ENCODE data around the gene CCDC15. TPM values are rescaled to one million over a fixed set of nuclear protein-coding genes. Genes with fewer than 3 reads are reported as not detected.

The CCDC15 gene
- total and polyA plus RNA-seq, 2 of the 4 experiments (the other 2 are of a cell fraction), result 1.1 to 2.0 TPM

DNA sequence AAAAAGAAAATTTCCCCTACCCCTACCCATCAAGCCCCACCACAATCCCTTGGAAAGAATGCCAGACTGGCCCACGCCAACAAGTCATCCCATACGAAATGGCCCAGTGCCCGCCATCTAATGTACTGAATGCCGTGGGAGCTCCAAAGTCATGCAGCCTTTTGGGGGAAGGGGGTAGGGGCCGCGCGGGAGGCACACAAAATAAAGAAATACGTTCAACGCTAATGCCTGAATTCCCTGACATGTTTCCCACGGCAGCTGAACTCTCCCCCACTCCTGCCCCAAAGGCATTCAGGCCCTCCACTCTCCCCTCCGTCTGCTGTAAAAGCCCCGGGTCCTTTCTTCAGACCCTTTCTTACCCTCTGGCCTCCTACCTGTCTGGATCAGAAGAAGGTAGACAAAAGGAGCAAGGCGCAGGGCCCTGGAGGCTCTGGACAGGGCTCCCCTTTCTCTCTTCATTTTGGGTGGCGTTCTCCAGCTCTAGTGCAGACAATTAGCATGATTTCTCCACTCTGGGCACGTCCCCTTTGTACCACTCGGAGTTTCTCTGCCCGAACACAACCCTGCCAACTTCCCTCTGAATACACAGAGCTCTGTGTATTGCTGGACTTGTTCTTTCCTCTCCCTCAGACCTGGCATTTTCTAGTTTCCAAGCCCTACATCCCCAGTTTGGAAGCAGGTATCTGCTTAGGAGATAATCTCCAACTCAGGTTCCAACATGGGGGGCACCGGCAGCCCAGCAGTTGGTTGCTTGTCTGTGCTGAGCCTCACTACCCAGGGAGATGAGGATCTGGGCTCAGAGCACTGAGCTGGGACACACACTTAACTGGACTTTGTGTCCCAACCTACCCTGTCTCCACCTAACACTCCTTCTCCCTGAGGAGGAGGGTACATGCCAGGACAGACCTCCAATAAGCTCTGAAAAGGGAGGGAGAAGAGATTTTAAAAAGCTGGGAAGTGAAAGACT is 18.2 kb upstream of the CCDC15 start, which contains the start of gene HEPACAM:
Gene HEPACAM (minus strand): TSS at position 500 of the 967 bp plus-strand sequence. CDS start 41 bp downstream, at position 459.
- intact Hi-C loops (cut with micrococcal nuclease) (no loop called here), dilution Hi-C loops (cut with HindIII; ENCODE audit: low sequenced_read_pairs, unreplicated experiment) (no loop called here), in situ Hi-C loops (cut with MboI; ENCODE audit: low sequenced_read_pairs) (no loop called here)
- H3K14ac ChIP-seq (replicated peaks; ENCODE audit: low read depth, low read length), result peak within 1 kb of the TSS; percentile 18; the same call in 1 of the 2 replicates
- peak within 1 kb of the TSS; percentile 92 for H3K4ac ChIP-seq (ENCODE audit: low read depth, low read length)
- CTCF ChIA-PET, result interaction anchor here (0.6 to 1.2 kb wide), 3 partner anchors 8 to 386 kb away, joined by 4 to 5 read pairs (median 5); no protein-coding TSS in a partner anchor
- H3K56ac ChIP-seq (ENCODE audit: extremely low read depth, insufficient read depth, low read length), result no peak within 1 kb of the TSS
- no peak within 1 kb of the TSS for H2AK9ac ChIP-seq (replicated peaks; ENCODE audit: low read depth, low read length, poor library complexity)
- H3K9ac ChIP-seq (ENCODE audit: low read depth, low read length), result no peak within 1 kb of the TSS
- ATAC-seq (ENCODE audit: low read depth) (no peak), DNase-seq (no peak)
- H3K4me2 ChIP-seq (ENCODE audit: low read depth, low read length), result peak within 1 kb of the TSS; percentile 84
- 89% methylated on average over 6 of the region's 18 CpGs; no CpG with 5 or more reads in 1 of the 2 experiments for WGBS, 2 experiments (ENCODE audit: extremely low coverage in 2 of 2, insufficient read length in 1 of 2)
- peak within 1 kb of the TSS; percentile 90 for H3K18ac ChIP-seq (ENCODE audit: low read depth, low read length)
- H3K79me1 ChIP-seq (ENCODE audit: low read depth in 1 of 2, low read length in 2 of 2), result no peaks in the 10 kb centered on the region
- H3K36me3 ChIP-seq (ENCODE audit: control insufficient read depth, insufficient read depth, low read length), result no peaks in the 10 kb centered on the region
- H4K20me1 ChIP-seq (ENCODE audit: insufficient read depth, low read length), result no peaks in the 10 kb centered on the region
- H2BK20ac ChIP-seq (ENCODE audit: low read depth, low read length), result peak within 1 kb of the TSS; percentile 94
- H3K9me3 ChIP-seq (ENCODE audit: control insufficient read depth, insufficient read depth, low read length), result no peaks in the 10 kb centered on the region
- peak within 1 kb of the TSS; percentile 81 for H3K27ac ChIP-seq (ENCODE audit: insufficient read depth, low read length)
- peak within 1 kb of the TSS; percentile 71 for H4K5ac ChIP-seq (ENCODE audit: low read depth, low read length)
- peak within 1 kb of the TSS; percentile 90 for H4K91ac ChIP-seq (ENCODE audit: insufficient read depth, low read depth, low read length)
- H2BK5ac ChIP-seq (ENCODE audit: low read depth, low read length, poor library complexity, severe bottlenecking), result peak within 1 kb of the TSS; percentile 61
- H3K4me3 ChIP-seq (ENCODE audit: insufficient read depth, low read depth, low read length), result no peak within 1 kb of the TSS
- no peak within 1 kb of the TSS; the same call in 1 of the 2 replicates for H3K23ac ChIP-seq (ENCODE audit: low read depth, low read length)
- BruUV-seq (replicated peaks), result no TSS peak
- no peaks in the 10 kb centered on the region for H3K27me3 ChIP-seq (ENCODE audit: control insufficient read depth, insufficient read depth, low read length)
- peaks cover 17% of the 10 kb centered on the region for H3K4me1 ChIP-seq (ENCODE audit: control insufficient read depth, insufficient read depth, low read length)
- peak within 1 kb of the TSS; percentile 47 to 80; a peak in 3 of 4 replicates for H4K8ac ChIP-seq (ENCODE audit: low read depth in 2 of 2, low read length in 2 of 2)
- H2AK5ac ChIP-seq (ENCODE audit: low read depth, low read length), result peak within 1 kb of the TSS; percentile 69; the same call in 1 of the 2 replicates
- H3K9me1 ChIP-seq (ENCODE audit: insufficient read depth, low read length), result peaks cover 4% of the 10 kb centered on the region; the same call in 1 of the 2 replicates
- POLR2A ChIA-PET (ENCODE audit: unreplicated experiment), result no interaction called here
- H2BK120ac ChIP-seq (ENCODE audit: low read depth, low read length), result peak within 1 kb of the TSS; percentile 91
- peak within 1 kb of the TSS; percentile 16 for H2AFZ ChIP-seq (replicated peaks; ENCODE audit: low read length, poor library complexity)
- H2BK15ac ChIP-seq (ENCODE audit: low read depth, low read length), result peak within 1 kb of the TSS; percentile 93; the same call in 2 of the 3 replicates
- TF ChIP-seq, protein P1, sequence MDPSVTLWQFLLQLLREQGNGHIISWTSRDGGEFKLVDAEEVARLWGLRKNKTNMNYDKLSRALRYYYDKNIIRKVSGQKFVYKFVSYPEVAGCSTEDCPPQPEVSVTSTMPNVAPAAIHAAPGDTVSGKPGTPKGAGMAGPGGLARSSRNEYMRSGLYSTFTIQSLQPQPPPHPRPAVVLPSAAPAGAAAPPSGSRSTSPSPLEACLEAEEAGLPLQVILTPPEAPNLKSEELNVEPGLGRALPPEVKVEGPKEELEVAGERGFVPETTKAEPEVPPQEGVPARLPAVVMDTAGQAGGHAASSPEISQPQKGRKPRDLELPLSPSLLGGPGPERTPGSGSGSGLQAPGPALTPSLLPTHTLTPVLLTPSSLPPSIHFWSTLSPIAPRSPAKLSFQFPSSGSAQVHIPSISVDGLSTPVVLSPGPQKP (IDR thresholded peaks at IDR 0.05; ENCODE audit: borderline replicate concordance, low read depth, low read length), result no peak
- TF ChIP-seq POLR2A (IDR thresholded peaks at IDR 0.05; ENCODE audit: low read depth, low read length) (no peak), FOS (IDR thresholded peaks at IDR 0.05; ENCODE audit: low read depth, low read length) (no peak), BHLHE40 (IDR thresholded peaks at IDR 0.05; ENCODE audit: low read depth, low read length) (no peak), RFX5 (IDR thresholded peaks at IDR 0.05; ENCODE audit: low read depth, low read length) (no peak), MXI1 (IDR thresholded peaks at IDR 0.05; ENCODE audit: borderline replicate concordance, low read depth, low read length) (no peak), MAFK (IDR thresholded peaks at IDR 0.05; ENCODE audit: low read depth, low read length) (no peak), CEBPB (IDR thresholded peaks at IDR 0.05; ENCODE audit: low read depth, low read length) (no peak), NFE2L2 (IDR thresholded peaks at IDR 0.05; ENCODE audit: low read depth, low read length) (no peak), RCOR1 (IDR thresholded peaks at IDR 0.05; ENCODE audit: insufficient replicate concordance, low read length) (no peak), MAZ (IDR thresholded peaks at IDR 0.05; ENCODE audit: borderline replicate concordance, low read depth, low read length) (no peak), RAD21 (IDR thresholded peaks at IDR 0.05; ENCODE audit: low read length) (no peak), CTCF (conservative IDR thresholded peaks at IDR 0.05; ENCODE audit: low read depth, low read length) (no peak), CHD1 (IDR thresholded peaks at IDR 0.05; ENCODE audit: low read depth, low read length) (no peak)

Measured in IMR-90 (cell line).